Loucy (cell line): ENCODE data around the gene LRFN4.

Experiments used
- EZH2phosphoT487 ChIP-seq: fragments of 200-600 bp; IDR thresholded peaks from 2 replicates; pipeline ENCODE4 v1.6.1; 2018; ENCODE audit warnings: antibody characterized with exemption, mild to moderate bottlenecking, moderate library complexity, borderline replicate concordance
- TF ChIP-seq, protein P1 (sequence below): fragments of 200-600 bp; sonication (generic); conservative IDR thresholded peaks from 2 replicates; pipeline ENCODE4 v1.5.1; 2014; ENCODE audit warnings: mild to moderate bottlenecking, antibody characterized with exemption, low read length

DNA sequence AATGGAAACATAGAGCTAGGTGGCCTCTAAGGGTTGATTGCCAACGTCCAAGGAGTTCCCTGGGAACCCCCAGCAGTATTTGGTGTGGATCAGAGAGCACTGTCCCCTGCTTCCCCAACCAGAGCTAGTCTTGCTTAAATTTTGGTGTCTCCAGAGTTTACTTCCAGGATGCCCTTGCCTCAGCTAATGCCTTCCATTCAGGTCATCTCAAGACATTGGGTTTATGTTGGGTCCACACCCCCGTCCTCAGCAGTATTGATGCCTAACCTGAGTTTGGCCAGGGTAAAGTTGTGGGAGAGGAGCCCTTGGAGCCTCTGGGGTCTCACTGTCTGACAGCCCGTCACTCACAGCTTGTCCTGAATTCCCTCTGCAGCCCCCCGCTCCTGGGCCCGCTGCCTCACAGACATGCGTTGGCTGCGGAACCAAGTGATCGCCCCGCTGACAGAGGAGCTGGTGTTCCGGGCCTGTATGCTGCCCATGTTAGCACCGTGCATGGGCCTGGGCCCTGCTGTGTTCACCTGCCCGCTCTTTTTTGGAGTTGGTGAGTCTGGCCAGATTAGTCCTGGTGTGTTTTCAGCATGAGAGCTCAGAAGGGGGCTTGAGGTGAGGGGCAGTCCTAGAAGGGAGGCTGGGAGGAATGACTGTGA, 12.2 kb upstream of the LRFN4 start:
- no peak for TF ChIP-seq EZH2phosphoT487
- TF ChIP-seq, protein P1, sequence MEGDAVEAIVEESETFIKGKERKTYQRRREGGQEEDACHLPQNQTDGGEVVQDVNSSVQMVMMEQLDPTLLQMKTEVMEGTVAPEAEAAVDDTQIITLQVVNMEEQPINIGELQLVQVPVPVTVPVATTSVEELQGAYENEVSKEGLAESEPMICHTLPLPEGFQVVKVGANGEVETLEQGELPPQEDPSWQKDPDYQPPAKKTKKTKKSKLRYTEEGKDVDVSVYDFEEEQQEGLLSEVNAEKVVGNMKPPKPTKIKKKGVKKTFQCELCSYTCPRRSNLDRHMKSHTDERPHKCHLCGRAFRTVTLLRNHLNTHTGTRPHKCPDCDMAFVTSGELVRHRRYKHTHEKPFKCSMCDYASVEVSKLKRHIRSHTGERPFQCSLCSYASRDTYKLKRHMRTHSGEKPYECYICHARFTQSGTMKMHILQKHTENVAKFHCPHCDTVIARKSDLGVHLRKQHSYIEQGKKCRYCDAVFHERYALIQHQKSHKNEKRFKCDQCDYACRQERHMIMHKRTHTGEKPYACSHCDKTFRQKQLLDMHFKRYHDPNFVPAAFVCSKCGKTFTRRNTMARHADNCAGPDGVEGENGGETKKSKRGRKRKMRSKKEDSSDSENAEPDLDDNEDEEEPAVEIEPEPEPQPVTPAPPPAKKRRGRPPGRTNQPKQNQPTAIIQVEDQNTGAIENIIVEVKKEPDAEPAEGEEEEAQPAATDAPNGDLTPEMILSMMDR, result no peak
